OCI-LY3 (cell line): Measurements from ENCODE around the gene CLEC3B.

Source experiments
- EZH2phosphoT487 ChIP-seq: fragments of 200-600 bp; shearing (Covaris generic); IDR thresholded peaks from 2 replicates; pipeline ENCODE4 v1.6.1; 2018; ENCODE audit warnings: antibody characterized with exemption, mixed run types, low read depth
- TF ChIP-seq, protein P1 (sequence below): fragments of 200-600, 300-600 bp; sonication (generic); IDR thresholded peaks from 2 replicates; pipeline ENCODE4 v1.5.1; 2014; ENCODE audit warnings: antibody characterized with exemption, low read length, low read depth

- no peak for TF ChIP-seq EZH2phosphoT487
- TF ChIP-seq, protein P1, sequence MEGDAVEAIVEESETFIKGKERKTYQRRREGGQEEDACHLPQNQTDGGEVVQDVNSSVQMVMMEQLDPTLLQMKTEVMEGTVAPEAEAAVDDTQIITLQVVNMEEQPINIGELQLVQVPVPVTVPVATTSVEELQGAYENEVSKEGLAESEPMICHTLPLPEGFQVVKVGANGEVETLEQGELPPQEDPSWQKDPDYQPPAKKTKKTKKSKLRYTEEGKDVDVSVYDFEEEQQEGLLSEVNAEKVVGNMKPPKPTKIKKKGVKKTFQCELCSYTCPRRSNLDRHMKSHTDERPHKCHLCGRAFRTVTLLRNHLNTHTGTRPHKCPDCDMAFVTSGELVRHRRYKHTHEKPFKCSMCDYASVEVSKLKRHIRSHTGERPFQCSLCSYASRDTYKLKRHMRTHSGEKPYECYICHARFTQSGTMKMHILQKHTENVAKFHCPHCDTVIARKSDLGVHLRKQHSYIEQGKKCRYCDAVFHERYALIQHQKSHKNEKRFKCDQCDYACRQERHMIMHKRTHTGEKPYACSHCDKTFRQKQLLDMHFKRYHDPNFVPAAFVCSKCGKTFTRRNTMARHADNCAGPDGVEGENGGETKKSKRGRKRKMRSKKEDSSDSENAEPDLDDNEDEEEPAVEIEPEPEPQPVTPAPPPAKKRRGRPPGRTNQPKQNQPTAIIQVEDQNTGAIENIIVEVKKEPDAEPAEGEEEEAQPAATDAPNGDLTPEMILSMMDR = no peak
Observed at GRCh38 chr3:45027441-45027840, 1.3 kb downstream of the CLEC3B start.
